IPS-18c (cell line): Measurements from ENCODE around the gene OR10R2.
"Not testable (repeated sequence)": the region's sequence is repeated elsewhere in the genome, so short reads cannot be mapped to it uniquely, and the experiment has no call there.

ENCODE experiments used
- H3K4me3 ChIP-seq: 2 replicates; pipeline ENCODE4 v1.7.0; 2013; ENCODE audit warnings: low read depth, mild to moderate bottlenecking, low read length, moderate library complexity; ENCODE audit not compliant: insufficient read depth
- H3K9me3 ChIP-seq: one replicate; pipeline ENCODE4 v1.6.1; 2013; ENCODE audit warnings: mild to moderate bottlenecking, low read length, moderate library complexity; ENCODE audit not compliant: control insufficient read depth, insufficient read depth

OR10R2 gene, protein sequence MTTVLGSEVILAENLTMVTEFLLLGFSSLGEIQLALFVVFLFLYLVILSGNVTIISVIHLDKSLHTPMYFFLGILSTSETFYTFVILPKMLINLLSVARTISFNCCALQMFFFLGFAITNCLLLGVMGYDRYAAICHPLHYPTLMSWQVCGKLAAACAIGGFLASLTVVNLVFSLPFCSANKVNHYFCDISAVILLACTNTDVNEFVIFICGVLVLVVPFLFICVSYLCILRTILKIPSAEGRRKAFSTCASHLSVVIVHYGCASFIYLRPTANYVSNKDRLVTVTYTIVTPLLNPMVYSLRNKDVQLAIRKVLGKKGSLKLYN

DNA sequence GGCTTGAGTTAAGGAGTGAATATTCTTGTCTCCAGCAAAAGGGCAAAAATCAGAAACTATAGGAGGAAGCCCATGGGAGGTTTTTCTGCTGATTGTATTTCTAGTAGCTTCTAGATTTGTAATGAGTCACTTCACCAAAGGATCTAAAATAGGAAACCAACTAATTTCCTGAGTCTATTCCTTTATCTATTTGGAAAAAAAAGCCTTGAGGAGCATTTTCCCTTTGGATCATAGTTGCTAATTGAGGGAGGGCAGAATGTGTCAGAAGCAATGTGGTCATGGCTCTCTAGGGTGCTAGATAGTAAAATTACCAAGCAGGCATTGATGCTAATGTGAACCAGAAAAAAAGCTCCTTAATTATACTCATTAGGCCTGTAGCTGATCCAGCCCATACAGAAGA, at the start of gene OR10R2:
OR10R2 (plus strand) TSS at position 301 of the 400 bp plus-strand sequence. CDS start 106 bp downstream, outside the sequence.
- Histone ChIP-seq H3K4me3 (no peak within 1 kb of the TSS), H3K9me3 (no peaks in the 10 kb centered on the region)

DNA sequence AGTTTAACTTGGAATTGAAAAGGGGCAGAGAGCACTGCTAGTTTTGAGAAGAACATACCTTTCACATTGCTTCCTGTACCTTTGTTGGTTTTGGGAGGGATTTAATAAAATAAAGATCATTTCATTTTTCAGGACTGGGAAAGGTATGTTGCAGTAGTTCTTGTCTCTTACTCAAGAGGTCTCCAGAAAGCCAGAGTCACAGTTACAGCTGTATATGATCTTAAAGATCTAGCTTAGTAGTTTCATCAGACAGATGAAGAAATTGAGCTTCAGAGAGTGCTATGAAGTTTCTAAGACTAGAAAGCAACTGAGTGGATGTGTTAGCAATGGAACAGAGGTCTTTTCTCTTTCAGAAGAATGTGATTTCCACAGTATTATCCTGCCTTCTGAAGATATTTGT, 47.0 kb upstream of the OR10R2 start:
- Histone ChIP-seq H3K9me3 (no peaks in the 10 kb centered on the region), H3K4me3 (no peak overlapping the region)

DNA sequence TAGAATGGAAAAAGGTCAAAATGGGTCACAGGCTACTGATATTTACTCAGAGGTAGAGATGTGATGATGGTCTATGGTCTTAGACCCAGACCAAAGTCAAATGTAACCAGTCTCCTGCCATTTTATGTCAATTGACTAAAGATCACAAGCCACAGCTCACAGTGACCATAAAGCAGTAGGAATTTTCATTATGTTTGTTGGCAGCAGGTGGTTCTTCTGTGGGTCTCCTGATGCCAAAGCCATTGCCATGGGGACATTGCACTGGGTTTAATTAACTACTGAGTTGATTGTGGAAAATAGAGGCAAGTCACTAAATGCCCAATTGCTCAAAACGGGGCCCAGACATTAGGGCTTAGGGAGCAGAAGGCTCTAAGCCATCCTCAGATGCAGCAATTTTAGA, 45.9 kb upstream of the OR10R2 start, which contains the start of gene OR10K2:
OR10K2 (minus strand) TSS at position 101 of the 400 bp plus-strand sequence. CDS start 5,371 bp downstream, outside the sequence.
- Histone ChIP-seq H3K9me3 (no peaks in the 10 kb centered on the region), H3K4me3 (no peak within 1 kb of the TSS)

DNA sequence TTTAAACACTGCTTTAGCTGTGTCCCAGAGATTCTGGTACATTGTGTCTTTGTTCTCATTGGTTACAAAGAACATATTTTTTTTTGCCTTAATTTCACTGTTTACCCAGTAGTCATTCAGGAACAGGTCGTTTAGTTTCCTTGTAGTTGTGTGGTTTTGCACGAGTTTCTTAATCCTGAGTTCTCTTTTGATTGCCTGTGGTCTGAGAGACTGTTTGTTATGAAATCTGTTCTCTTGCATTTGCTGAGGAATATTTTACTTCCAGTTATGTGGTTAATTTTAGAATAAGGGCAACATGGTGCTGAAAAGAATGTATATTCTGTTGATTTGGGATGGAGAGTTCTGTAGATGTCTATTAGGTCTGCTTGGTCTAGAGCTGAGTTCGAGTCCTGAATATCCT, 41.9 kb upstream of the OR10R2 start:
- not testable (repeated sequence) for H3K9me3 ChIP-seq, H3K4me3 ChIP-seq

DNA sequence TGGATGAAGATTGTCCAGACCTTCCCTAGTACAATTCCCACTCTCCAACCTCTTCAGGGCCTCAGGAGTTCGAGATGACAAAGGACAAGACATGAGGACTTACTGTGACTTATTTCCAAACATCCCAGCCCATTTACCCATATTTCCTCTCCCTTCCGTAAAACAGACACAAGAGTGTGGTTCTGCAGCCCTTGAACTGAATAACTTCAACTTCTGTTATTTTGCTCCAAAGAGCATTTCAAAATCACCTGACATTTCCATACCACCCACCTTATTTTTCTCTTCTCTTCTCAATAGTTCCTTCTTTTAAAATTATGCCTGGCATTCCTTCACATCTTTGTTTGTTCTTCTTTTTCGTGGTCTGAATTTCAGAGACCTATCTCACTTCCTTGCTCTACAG, 37.3 kb upstream of the OR10R2 start:
- Histone ChIP-seq H3K9me3 (no peaks in the 10 kb centered on the region), H3K4me3 (no peak overlapping the region)

DNA sequence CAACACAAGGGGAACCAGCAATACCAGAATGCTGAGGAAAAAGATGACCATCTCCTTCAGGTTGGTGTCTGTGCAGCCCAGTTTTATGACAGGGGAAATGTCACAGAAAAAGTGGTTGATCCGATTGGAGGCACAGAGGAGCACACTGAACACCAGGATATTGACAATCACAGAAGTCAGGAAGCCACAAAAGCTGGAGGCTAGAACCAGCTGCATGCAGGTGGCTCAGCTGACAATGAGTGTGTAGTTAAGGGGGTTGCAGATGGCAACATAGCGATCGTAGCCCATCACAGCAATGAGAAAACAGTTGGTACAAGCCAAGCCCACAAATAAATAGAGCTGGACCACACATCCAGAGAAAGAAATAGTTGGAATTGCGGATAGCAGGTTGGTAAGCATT, 26.6 kb upstream of the OR10R2 start:
- H3K9me3 ChIP-seq = no peaks in the 10 kb centered on the region
- no peak overlapping the region for H3K4me3 ChIP-seq

DNA sequence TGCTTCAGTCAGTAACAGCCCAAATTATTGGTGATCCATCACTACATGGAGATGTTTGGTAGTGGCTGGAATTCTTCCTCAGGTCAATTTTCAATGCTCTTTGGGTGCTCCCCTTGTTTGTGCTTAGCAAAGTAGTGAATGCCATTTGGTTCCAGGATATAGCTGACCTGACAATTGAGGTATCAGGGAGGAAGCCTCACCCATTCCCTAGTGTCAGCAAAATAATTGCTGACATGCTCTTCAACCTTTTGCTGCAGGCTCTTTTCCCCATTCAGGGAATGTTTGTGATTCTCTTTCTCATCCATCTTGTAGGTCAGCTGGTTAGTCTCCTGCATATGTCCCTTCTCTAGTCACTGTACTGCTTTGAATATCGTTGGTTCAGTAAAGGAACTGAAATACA, 17.5 kb upstream of the OR10R2 start:
- H3K4me3 ChIP-seq = no peak overlapping the region
- peaks cover 2% of the 10 kb centered on the region for H3K9me3 ChIP-seq

DNA sequence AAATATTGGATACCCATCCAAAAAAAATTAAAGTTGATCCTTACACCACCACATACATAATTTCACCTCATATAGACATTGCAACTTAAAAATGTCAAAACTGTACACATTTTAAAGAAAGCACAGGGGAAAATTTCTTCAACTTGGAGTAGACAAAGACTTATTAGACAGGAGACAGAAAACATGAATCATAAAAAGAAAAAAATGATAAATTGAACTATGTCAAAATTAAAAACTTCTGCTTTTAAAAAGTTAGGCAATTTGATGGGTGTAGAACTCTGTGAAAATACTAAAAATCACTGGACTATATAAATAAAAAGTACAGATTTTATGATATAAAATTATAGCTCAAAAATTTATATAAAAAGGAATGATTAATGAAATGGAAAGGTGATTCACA, 14.8 kb upstream of the OR10R2 start:
- Histone ChIP-seq H3K4me3 (no peak overlapping the region), H3K9me3 (peaks cover 2% of the 10 kb centered on the region)

DNA sequence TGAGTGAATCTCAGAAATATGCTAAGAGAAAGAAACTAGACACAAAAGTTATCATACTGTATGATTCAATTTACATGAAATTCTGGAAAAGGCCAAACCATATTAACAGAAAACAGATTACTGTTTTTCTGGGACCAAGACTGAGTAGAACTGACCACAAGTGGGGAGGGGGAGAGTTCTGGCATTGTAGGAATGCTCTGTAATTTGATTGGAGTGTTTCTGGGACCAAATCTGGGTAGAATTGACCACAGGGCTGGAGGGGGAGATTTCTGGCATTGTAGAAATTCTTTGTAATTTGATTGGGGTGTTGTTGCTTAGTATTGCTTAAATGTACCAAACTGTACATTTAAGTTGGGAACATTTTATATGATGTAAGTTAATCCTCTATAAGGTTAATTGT, 13.8 kb upstream of the OR10R2 start:
- Histone ChIP-seq H3K9me3 (peaks cover 2% of the 10 kb centered on the region), H3K4me3 (no peak overlapping the region)

DNA sequence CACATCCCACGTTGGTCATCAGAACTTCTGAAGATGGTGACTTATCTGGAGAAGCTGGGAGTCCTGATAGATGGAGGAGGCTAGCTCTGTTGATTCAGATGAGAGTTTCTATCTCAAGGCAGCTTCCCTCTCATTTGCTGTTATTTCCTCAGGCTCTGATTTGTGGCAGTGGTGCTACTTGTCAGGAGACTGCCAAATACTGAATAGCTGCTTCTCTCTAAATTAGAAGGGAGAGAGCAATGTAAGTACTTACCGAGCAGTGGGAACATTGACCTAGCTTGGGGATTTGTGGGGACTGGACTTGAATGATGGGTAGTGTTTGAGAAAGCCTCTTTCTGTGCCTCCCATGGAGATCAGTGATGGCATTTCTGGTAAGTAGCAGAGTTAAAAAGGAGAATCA, 10.5 kb upstream of the OR10R2 start, which contains the start of gene OR10K1:
OR10K1 (plus strand) TSS at position 301 of the 400 bp plus-strand sequence. CDS start 3,728 bp downstream, outside the sequence.
- Histone ChIP-seq H3K4me3 (no peak within 1 kb of the TSS), H3K9me3 (no peaks in the 10 kb centered on the region)

DNA sequence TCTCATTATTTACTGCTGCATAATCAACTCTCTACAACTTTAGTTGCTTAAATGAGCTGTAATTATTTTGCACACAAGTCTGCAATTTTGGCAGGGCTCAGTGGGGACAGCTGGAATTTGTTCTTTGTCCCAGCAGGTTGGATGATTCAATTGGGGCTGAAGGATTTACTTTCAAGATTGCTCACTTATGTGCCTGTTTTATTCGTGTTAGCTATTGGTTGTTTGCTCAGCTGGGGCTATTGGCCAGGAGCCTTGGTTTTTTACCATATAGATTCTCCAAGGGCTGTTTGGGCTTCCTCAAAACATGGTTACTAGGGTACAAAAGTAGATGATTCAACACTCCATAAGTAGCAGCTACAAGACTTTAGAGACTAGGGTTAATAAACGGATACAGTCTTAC, 13.4 kb downstream of the OR10R2 start:
- Histone ChIP-seq H3K4me3 (no peak overlapping the region), H3K9me3 (no peaks in the 10 kb centered on the region)

DNA sequence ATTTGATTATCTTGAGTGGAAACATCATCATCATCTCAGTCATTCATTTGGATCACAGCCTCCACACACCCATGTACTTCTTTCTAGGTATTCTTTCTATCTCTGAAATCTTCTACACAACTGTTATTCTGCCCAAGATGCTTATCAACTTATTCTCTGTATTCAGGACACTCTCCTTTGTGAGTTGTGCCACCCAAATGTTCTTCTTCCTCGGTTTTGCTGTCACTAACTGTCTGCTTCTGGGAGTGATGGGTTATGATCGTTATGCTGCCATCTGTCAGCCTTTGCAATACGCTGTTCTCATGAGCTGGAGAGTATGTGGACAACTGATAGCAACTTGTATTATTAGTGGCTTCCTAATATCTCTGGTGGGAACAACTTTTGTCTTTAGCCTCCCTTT, 19.3 kb downstream of the OR10R2 start:
- Histone ChIP-seq H3K9me3 (no peaks in the 10 kb centered on the region), H3K4me3 (no peak overlapping the region)

DNA sequence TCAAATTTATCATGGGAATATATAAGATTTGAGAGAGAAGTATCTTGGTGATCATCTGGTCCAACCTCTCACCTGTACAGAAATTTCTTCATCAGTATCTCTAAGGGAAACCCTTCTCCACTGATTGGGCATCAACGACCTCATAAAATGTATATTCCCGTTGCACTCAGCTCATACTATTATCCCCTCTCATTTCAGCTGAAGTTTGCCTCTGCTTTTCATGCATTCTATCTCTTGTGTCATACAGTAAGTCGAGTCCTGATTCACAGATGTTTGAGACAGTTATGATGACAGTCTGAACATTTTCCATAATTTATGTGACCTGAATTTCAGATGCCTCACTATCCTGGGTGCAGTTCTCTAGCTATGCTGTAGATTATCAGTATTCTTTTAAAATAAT, 21.0 kb downstream of the OR10R2 start:
- no peak overlapping the region for H3K4me3 ChIP-seq

DNA sequence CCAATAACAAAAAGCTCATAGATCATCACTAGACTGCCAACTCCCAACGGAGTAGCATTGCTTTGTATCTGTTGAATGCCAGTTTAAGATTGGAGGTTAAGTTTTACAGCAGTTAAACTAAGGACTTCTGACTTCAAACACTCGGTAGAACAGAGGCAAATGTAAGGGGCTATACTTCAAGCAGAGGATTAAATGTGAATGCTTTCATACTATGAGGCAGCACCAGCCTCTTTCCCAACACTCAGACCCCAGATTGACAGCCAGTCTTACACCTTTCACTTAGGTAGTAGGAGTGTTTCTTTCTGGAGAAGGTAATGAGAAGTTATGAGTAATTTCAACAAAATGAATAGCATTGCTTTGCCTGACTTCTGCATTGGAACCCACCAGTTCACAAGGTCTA, 22.8 kb downstream of the OR10R2 start:
- no peaks in the 10 kb centered on the region for H3K9me3 ChIP-seq

More for the DNA sequence above, 21.0 kb downstream of the OR10R2 start:
- H3K9me3 ChIP-seq = no peaks in the 10 kb centered on the region

DNA sequence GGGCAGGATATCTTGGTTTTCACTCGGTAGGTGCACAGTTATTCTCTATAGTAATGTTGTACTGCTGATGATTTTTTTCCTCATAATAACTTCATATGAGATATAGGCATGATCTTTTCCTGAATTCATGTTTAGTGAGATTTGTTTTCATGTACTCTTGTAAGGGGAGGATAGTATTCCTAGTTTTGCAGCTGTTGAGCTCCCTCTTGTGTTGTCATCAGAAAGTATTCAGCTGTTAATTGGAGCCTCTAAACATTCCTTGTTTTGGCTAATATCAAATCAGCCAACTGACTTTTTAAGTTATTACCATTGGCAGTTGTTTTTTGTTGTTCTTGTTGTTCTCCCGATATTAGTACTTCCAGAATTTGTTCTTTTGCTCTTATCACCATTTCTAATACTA, 24.4 kb downstream of the OR10R2 start:
- no peaks in the 10 kb centered on the region for H3K9me3 ChIP-seq
- no peak overlapping the region for H3K4me3 ChIP-seq

More for the DNA sequence above, 22.8 kb downstream of the OR10R2 start:
- no peak overlapping the region for H3K4me3 ChIP-seq

DNA sequence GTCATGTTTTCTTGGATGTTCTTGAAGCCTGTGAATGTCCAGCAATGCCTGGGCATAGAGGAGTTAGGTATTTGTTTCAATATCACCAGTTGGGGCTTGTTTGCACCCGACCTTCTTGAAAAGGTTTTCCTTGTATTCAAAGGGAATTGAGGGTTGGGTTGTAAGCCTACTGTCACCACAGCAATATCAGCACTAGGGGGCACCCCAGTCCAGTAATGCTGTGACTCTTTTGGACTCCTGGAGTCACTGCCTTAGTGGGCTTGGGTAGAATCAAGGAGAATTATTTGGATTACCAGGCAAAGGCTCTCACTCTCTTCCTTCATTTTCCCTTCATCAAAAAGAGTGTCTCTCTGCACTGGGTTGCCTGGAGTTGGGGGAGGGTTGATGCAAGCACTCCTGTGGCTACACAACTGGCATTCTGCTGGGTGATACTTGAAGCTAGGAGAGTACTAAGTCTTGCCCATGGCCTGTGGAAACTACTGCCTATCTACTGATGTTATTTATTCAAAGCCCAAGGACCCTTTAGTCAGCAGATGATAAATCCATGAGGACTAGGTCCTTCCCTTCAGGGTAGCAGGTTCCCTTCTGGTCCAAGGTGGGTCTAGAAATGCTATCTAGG, 34.5 kb downstream of the OR10R2 start:
- H3K4me3 ChIP-seq = no peak overlapping the region
- H3K9me3 ChIP-seq = peaks cover 2% of the 10 kb centered on the region

DNA sequence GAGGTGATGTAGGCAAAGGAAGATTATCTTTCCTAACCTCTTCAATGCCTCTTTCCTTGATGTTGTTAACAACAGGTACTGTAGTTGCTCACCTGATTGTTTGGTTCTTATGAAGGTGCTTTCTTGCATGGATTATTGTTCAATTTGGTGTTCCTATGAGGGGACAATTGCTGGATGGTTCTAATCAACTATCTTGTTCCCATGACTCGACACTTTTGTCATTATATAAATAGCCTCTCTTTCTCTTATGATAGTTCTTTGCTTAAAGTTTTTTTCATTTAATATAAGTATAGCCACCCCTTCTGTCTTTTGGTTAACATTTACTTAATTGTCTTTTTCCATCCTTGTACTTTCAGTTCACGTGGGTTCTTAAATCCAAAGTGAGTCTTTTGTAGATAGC, 35.5 kb downstream of the OR10R2 start:
- H3K4me3 ChIP-seq = no peak overlapping the region
- no peaks in the 10 kb centered on the region for H3K9me3 ChIP-seq

DNA sequence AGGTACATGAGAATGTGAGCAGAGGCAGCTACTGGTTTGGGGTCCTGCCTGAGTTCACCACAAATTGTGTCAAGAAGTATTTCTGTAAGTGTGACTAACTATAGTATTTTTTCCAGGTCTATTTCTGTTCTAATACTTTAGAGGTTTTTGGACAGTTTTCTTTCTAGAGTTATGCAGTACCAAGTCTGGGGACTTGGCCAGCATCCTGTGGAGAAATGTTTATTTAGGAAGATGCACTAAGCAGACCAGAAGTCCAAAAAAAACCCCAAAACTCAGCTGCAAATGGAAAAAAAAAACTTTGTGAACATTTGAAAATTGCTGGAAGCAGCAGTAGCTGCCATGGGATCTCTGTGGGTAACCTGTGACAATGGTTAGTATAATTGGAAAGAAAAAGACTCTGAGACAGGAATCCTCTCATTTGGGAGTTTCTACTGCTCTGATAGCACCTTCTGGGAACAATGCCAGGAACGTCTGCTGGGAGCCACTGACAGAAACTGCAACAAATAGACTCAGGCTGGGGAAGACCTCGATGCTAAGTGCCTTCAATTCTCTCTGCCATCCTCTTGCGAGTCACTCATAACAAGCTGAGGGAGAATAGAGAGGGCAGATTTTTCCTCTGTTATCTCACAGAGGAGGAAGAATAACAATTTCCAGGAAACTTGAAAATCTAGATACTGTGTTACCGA, 37.6 kb downstream of the OR10R2 start:
- Histone ChIP-seq H3K9me3 (no peaks in the 10 kb centered on the region), H3K4me3 (no peak overlapping the region)
